Neural progenitor cell (in vitro differentiated cells): Measurements from ENCODE around the gene PIGL.

ENCODE experiments used
- EZH2 ChIP-seq: fragments of 200-600 bp; sonication (generic); IDR thresholded peaks from 2 replicates; pipeline ENCODE4 v1.6.1; 2017; ENCODE audit warnings: antibody characterized with exemption, mild to moderate bottlenecking, moderate library complexity
- EZH2phosphoT487 ChIP-seq: fragments of 200-600 bp; sonication (generic); IDR thresholded peaks from 2 replicates; pipeline ENCODE4 v1.6.1; 2017; ENCODE audit warnings: antibody characterized with exemption
- TF ChIP-seq, protein P1 (sequence below): fragments of 200-600 bp; sonication (generic); IDR thresholded peaks from 2 replicates; pipeline ENCODE4 v1.5.1; 2017; ENCODE audit warnings: antibody characterized with exemption, mild to moderate bottlenecking

DNA sequence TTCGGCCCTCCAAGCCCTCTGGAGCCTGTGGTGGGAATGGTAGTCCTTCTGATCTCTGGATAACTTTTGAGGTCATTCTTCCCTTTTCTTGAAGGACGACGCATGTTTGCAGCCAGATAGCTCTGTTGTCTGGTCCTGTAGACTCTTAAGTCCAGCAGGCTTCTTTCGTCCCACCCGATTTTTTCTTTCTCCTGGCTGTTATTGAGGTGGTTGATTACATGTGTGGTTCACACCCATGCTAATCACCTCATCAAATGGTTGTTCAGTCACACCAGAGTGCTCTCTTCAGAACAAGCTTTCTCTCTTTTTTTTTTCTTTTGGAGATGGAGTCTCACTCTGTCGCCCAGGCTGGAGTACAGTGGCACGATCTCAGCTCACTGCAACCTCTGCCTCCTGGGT, 30.6 kb downstream of the PIGL start:
- TF ChIP-seq, protein P1, sequence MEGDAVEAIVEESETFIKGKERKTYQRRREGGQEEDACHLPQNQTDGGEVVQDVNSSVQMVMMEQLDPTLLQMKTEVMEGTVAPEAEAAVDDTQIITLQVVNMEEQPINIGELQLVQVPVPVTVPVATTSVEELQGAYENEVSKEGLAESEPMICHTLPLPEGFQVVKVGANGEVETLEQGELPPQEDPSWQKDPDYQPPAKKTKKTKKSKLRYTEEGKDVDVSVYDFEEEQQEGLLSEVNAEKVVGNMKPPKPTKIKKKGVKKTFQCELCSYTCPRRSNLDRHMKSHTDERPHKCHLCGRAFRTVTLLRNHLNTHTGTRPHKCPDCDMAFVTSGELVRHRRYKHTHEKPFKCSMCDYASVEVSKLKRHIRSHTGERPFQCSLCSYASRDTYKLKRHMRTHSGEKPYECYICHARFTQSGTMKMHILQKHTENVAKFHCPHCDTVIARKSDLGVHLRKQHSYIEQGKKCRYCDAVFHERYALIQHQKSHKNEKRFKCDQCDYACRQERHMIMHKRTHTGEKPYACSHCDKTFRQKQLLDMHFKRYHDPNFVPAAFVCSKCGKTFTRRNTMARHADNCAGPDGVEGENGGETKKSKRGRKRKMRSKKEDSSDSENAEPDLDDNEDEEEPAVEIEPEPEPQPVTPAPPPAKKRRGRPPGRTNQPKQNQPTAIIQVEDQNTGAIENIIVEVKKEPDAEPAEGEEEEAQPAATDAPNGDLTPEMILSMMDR = no peak
- TF ChIP-seq EZH2phosphoT487 (no peak), EZH2 (no peak)
